Measurements from ENCODE around the gene MMP27. TPM values are rescaled to one million over a fixed set of nuclear protein-coding genes. Genes with fewer than 3 reads are reported as not detected.

MMP27 gene
- total RNA-seq, 2 donors from 2014 or later = not detected

GRCh38 chr11:102704841-102705240, 728 bp downstream of the MMP27 start:
- no peak overlapping the region for H3K4me3 Mint-ChIP-seq
- Histone ChIP-seq H3K27me3 (ENCODE audit: control insufficient read depth, insufficient read depth, low read length, poor library complexity, severe bottlenecking) (no peaks in the 10 kb centered on the region), H3K36me3 (ENCODE audit: control insufficient read depth, insufficient read depth, low read length) (no peaks in the 10 kb centered on the region), H3K9ac (ENCODE audit: extremely low read depth, low read length, poor library complexity, severe bottlenecking) (no peak overlapping the region), H3K9me3 (ENCODE audit: control insufficient read depth, low read length) (no peaks in the 10 kb centered on the region), H3K4me1 (ENCODE audit: control insufficient read depth, insufficient read depth, low read length) (no peaks in the 10 kb centered on the region), H3K27ac (ENCODE audit: low read depth, low read length) (no peak overlapping the region), H3K4me3 (ENCODE audit: low read length) (no peak overlapping the region)
- no peaks in the 10 kb centered on the region for H3K9me3 Mint-ChIP-seq
- H3K27ac Mint-ChIP-seq = no peak overlapping the region
- no peak for TF ChIP-seq CTCF (conservative IDR thresholded peaks at IDR 0.05)
- H3K4me1 Mint-ChIP-seq = no peaks in the 10 kb centered on the region
- no peaks in the 10 kb centered on the region for H3K27me3 Mint-ChIP-seq (ENCODE audit: insufficient read depth)
- 85 to 88% methylated on average over 2 to 3 of the region's 3 CpGs for WGBS, 2 experiments (ENCODE audit: insufficient coverage in 1 of 2, insufficient read length in 1 of 2)
- DNase-seq = no peak
- no peaks in the 10 kb centered on the region for H3K36me3 Mint-ChIP-seq (ENCODE audit: low read depth)

GRCh38 chr11:102703826-102704493, 1.6 kb downstream of the MMP27 start:
- Histone ChIP-seq H3K27ac (ENCODE audit: low read depth, low read length) (no peak overlapping the region), H3K27me3 (ENCODE audit: control insufficient read depth, insufficient read depth, low read length, poor library complexity, severe bottlenecking) (no peaks in the 10 kb centered on the region), H3K9ac (ENCODE audit: extremely low read depth, low read length, poor library complexity, severe bottlenecking) (no peak overlapping the region), H3K4me3 (ENCODE audit: low read length) (no peak overlapping the region), H3K4me1 (ENCODE audit: control insufficient read depth, insufficient read depth, low read length) (no peaks in the 10 kb centered on the region), H3K36me3 (ENCODE audit: control insufficient read depth, insufficient read depth, low read length) (no peaks in the 10 kb centered on the region), H3K9me3 (ENCODE audit: control insufficient read depth, low read length) (no peaks in the 10 kb centered on the region)
- DNase-seq = no peak
- Mint-ChIP-seq H3K9me3 (no peaks in the 10 kb centered on the region), H3K4me3 (no peak overlapping the region), H3K4me1 (no peaks in the 10 kb centered on the region), H3K27ac (no peak overlapping the region), H3K27me3 (ENCODE audit: insufficient read depth) (no peaks in the 10 kb centered on the region), H3K36me3 (ENCODE audit: low read depth) (no peaks in the 10 kb centered on the region)
- TF ChIP-seq CTCF (conservative IDR thresholded peaks at IDR 0.05) = no peak
- WGBS, 2 experiments (ENCODE audit: insufficient coverage in 1 of 2, insufficient read length in 1 of 2) = 85 to 91% methylated on average over 2 to 3 of the region's 3 CpGs

- Histone ChIP-seq H3K4me3 (ENCODE audit: low read length) (no peak overlapping the region), H3K9me3 (ENCODE audit: control insufficient read depth, low read length) (no peaks in the 10 kb centered on the region), H3K4me1 (ENCODE audit: control insufficient read depth, insufficient read depth, low read length) (no peaks in the 10 kb centered on the region), H3K36me3 (ENCODE audit: control insufficient read depth, insufficient read depth, low read length) (no peaks in the 10 kb centered on the region), H3K27ac (ENCODE audit: low read depth, low read length) (no peak overlapping the region), H3K9ac (ENCODE audit: extremely low read depth, low read length, poor library complexity, severe bottlenecking) (no peak overlapping the region), H3K27me3 (ENCODE audit: control insufficient read depth, insufficient read depth, low read length, poor library complexity, severe bottlenecking) (no peaks in the 10 kb centered on the region)
- no peak for TF ChIP-seq CTCF (conservative IDR thresholded peaks at IDR 0.05)
- H3K4me3 Mint-ChIP-seq = no peak overlapping the region
- no peaks in the 10 kb centered on the region for H3K36me3 Mint-ChIP-seq (ENCODE audit: low read depth)
- H3K9me3 Mint-ChIP-seq = no peaks in the 10 kb centered on the region
- no peak overlapping the region for H3K27ac Mint-ChIP-seq
- WGBS, 2 experiments (ENCODE audit: insufficient coverage in 1 of 2, insufficient read length in 1 of 2) = 83 to 89% methylated on average over 1 to 3 of the region's 3 CpGs
- no peaks in the 10 kb centered on the region for H3K4me1 Mint-ChIP-seq
- no peak for DNase-seq
- H3K27me3 Mint-ChIP-seq (ENCODE audit: insufficient read depth) = no peaks in the 10 kb centered on the region
These were observed 10.4 kb downstream of the MMP27 start for GRCh38 chr11:102695201-102695600.
